Uterus (tissue), 2 donors: Measurements from ENCODE around the gene BACH2.
"Not testable (repeated sequence)": the region's sequence is repeated elsewhere in the genome, so short reads cannot be mapped to it uniquely, and the experiment has no call there.

ENCODE experiments used
- CTCF ChIP-seq, 4 experiments: fragments of 200-600 bp in 2 of 4; fragments of 450-650 bp in 2 of 4; sonication (generic) in 2 of 4; IDR thresholded peaks; one replicate each; pipeline ENCODE4 v1.5.1; 2016 to 2019; ENCODE audit warnings: antibody characterized with exemption in 4 of 4, mild to moderate bottlenecking in 2 of 4, moderate library complexity in 1 of 4
- POLR2A ChIP-seq, 2 donors: fragments of 450-650 bp; IDR thresholded peaks; one replicate each; pipeline ENCODE4 v1.6.1; 2016; ENCODE audit warnings: antibody characterized with exemption in 2 of 2, mild to moderate bottlenecking in 1 of 2, moderate library complexity in 1 of 2

DNA sequence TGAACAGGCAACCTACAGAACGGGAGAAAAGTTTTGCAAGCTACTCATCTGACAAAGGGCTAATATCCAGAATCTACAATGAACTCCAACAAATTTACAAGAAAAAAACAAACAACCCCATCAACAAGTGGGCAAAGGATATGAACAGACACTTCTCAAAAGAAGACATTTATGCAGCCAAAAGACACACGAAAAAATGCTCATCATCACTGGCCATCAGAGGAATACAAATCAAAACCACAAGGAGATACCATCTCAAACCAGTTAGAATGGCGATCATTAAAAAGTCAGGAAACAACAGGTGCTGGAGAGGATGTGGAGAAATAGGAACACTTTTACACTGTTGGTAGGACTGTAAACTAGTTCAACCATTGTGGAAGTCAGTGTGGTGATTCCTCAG is 237.5 kb downstream of the BACH2 start:
- not testable (repeated sequence) for TF ChIP-seq POLR2A, CTCF (IDR thresholded peaks at IDR 0.05)
